Measurements from ENCODE around the gene YOD1.

Gene YOD1

GRCh38 chr1:207051191-207051943 is at the start of gene YOD1:
Gene YOD1 (minus strand): TSS chr1:207051208. CDS start chr1:207051030, 178 bp downstream.
- no peak for DNase-seq

- DNase-seq: peak; percentile 29 to 51
Observed at GRCh38 chr1:207097871-207098324, 46.9 kb upstream of the YOD1 start.

- DNase-seq: no peak
Observed at GRCh38 chr1:207093944-207094343, 42.9 kb upstream of the YOD1 start.

GRCh38 chr1:207091200-207091908 is 40.3 kb upstream of the YOD1 start:
- no peak for DNase-seq

- DNase-seq: no peak
Observed at GRCh38 chr1:207089627-207090355, 38.8 kb upstream of the YOD1 start.

- DNase-seq: no peak
Observed at GRCh38 chr1:207088701-207089626, 38.0 kb upstream of the YOD1 start, which contains the start of gene C4BPB. Gene C4BPB (plus strand): TSS chr1:207088860. CDS start chr1:207089532, 672 bp downstream.

- no peak for DNase-seq
Observed at GRCh38 chr1:207088161-207088560, 37.2 kb upstream of the YOD1 start.

- DNase-seq: no peak
Observed at GRCh38 chr1:207085887-207086286, 34.9 kb upstream of the YOD1 start.

- peak; percentile 40 to 51 for DNase-seq
Observed at GRCh38 chr1:207084701-207085180, 33.7 kb upstream of the YOD1 start.

- no peak for DNase-seq
Observed at GRCh38 chr1:207084232-207084631, 33.2 kb upstream of the YOD1 start.

- DNase-seq: no peak
Observed at GRCh38 chr1:207081806-207082205, 30.8 kb upstream of the YOD1 start.

- no peak for DNase-seq
Observed at GRCh38 chr1:207081088-207081487, 30.1 kb upstream of the YOD1 start.

- DNase-seq: no peak
Observed at GRCh38 chr1:207079706-207080241, 28.8 kb upstream of the YOD1 start.

GRCh38 chr1:207078578-207079132 is 27.6 kb upstream of the YOD1 start:
- no peak for DNase-seq

GRCh38 chr1:207077470-207078377 is 26.7 kb upstream of the YOD1 start:
- peak; percentile 51 to 69 for DNase-seq

GRCh38 chr1:207077012-207077411 is 26.0 kb upstream of the YOD1 start:
- DNase-seq: no peak

GRCh38 chr1:207076181-207076955 is 25.4 kb upstream of the YOD1 start:
- DNase-seq: no peak

GRCh38 chr1:207073906-207074820 is 23.2 kb upstream of the YOD1 start:
- DNase-seq: no peak

All from activated CD4-positive, alpha-beta T cell treated with anti-CD3 and anti-CD28 coated beads, Interleukin-2, amount 50 U/mL, for 48 hours (primary cell).